ENCODE results near the gene LARP4B. TPM values are rescaled to one million over a fixed set of nuclear protein-coding genes. Genes with fewer than 3 reads are reported as not detected.

Gene LARP4B
- total and polyA plus RNA-seq, 2 experiments from 2014 or later, result 18.3 to 52.3 TPM

- TF ChIP-seq REST (IDR thresholded peaks at IDR 0.05; ENCODE audit: unreplicated experiment) (no peak), STAT1 (IDR thresholded peaks at IDR 0.05; ENCODE audit: unreplicated experiment) (no peak), ETS1 (IDR thresholded peaks at IDR 0.05) (no peak), CREB1 (CRISPR knock-in tag; IDR thresholded peaks at IDR 0.05; ENCODE audit: low read depth) (no peak)
These were observed 76.4 kb downstream of the LARP4B start (continued) for GRCh38 chr10:855079-855478.

GRCh38 chr10:853017-853416 is 78.5 kb downstream of the LARP4B start:
- peaks cover 89% of the 10 kb centered on the region for H3K79me2 ChIP-seq (replicated peaks; ENCODE audit: insufficient read depth)
- peaks cover 4% of the 10 kb centered on the region for H3K4me1 ChIP-seq (ENCODE audit: insufficient read depth)
- H3K27me3 ChIP-seq (ENCODE audit: insufficient read depth), result no peaks in the 10 kb centered on the region
- DNase-seq (ENCODE audit: low spot score), result no peak
- H3K27me3 Mint-ChIP-seq (ENCODE audit: insufficient read depth, low read depth, poor library complexity), result no peaks in the 10 kb centered on the region
- no peaks in the 10 kb centered on the region for H3K9me2 ChIP-seq (ENCODE audit: insufficient read depth)
- no peak overlapping the region for H3K4me2 ChIP-seq
- no peak overlapping the region for H3K4me3 ChIP-seq
- H3K4me3 Mint-ChIP-seq, result no peak overlapping the region
- no peak for TF ChIP-seq EZH2phosphoT487 (IDR thresholded peaks at IDR 0.05; ENCODE audit: unreplicated experiment)
- H2AFZ ChIP-seq, result no peak overlapping the region
- no peak overlapping the region for H3K27ac Mint-ChIP-seq
- peaks cover 17% of the 10 kb centered on the region for H3K4me1 Mint-ChIP-seq
- peaks cover 56% of the 10 kb centered on the region for H3K36me3 Mint-ChIP-seq (ENCODE audit: low read depth)
- H4K20me1 ChIP-seq (replicated peaks; ENCODE audit: insufficient read depth), result peaks cover 4% of the 10 kb centered on the region
- H3K36me3 ChIP-seq (ENCODE audit: insufficient read depth), result peaks cover 3% of the 10 kb centered on the region
- H3F3A ChIP-seq (replicated peaks; ENCODE audit: low read depth), result no peaks in the 10 kb centered on the region
- peaks cover 21% of the 10 kb centered on the region for H3K9me3 Mint-ChIP-seq
- ATAC-seq, result no peak
- no peak overlapping the region for H3K27ac ChIP-seq (ENCODE audit: low read depth)

GRCh38 chr10:852386-852785 is 79.1 kb downstream of the LARP4B start:
- H2AFZ ChIP-seq, result no peak overlapping the region
- H3K27ac ChIP-seq (ENCODE audit: low read depth), result no peak overlapping the region
- peaks cover 91% of the 10 kb centered on the region for H3K79me2 ChIP-seq (replicated peaks; ENCODE audit: insufficient read depth)
- H3K4me3 ChIP-seq, result no peak overlapping the region
- peaks cover 4% of the 10 kb centered on the region for H4K20me1 ChIP-seq (replicated peaks; ENCODE audit: insufficient read depth)
- no peaks in the 10 kb centered on the region for H3K27me3 ChIP-seq (ENCODE audit: insufficient read depth)
- peaks cover 4% of the 10 kb centered on the region for H3K4me1 ChIP-seq (ENCODE audit: insufficient read depth)
- peaks cover 4% of the 10 kb centered on the region for H3K27me3 Mint-ChIP-seq (ENCODE audit: insufficient read depth, low read depth, poor library complexity)
- peaks cover 12% of the 10 kb centered on the region for H3K4me1 Mint-ChIP-seq
- H3K27ac Mint-ChIP-seq, result no peak overlapping the region
- no peaks in the 10 kb centered on the region for H3K9me2 ChIP-seq (ENCODE audit: insufficient read depth)
- H3K4me2 ChIP-seq, result no peak overlapping the region
- no peak overlapping the region for H3K4me3 Mint-ChIP-seq
- peaks cover 3% of the 10 kb centered on the region for H3K36me3 ChIP-seq (ENCODE audit: insufficient read depth)
- H3K9me3 Mint-ChIP-seq, result peaks cover 21% of the 10 kb centered on the region
- no peaks in the 10 kb centered on the region for H3F3A ChIP-seq (replicated peaks; ENCODE audit: low read depth)
- H3K36me3 Mint-ChIP-seq (ENCODE audit: low read depth), result peaks cover 56% of the 10 kb centered on the region
- DNase-seq (ENCODE audit: low spot score), result no peak
- ATAC-seq, result no peak
- no peak for TF ChIP-seq ZNF462 (CRISPR knock-in tag; IDR thresholded peaks at IDR 0.05)
- TF ChIP-seq EZH2 (IDR thresholded peaks at IDR 0.05; ENCODE audit: low read depth, unreplicated experiment), result no peak
- no peak for TF ChIP-seq EZH2phosphoT487 (IDR thresholded peaks at IDR 0.05; ENCODE audit: unreplicated experiment)
- TF ChIP-seq ZNF331 (CRISPR knock-in tag; IDR thresholded peaks at IDR 0.05; ENCODE audit: low read depth), result no peak
- no peak for TF ChIP-seq STAT1 (IDR thresholded peaks at IDR 0.05; ENCODE audit: unreplicated experiment)
- no peak for TF ChIP-seq ZNF114 (CRISPR knock-in tag; IDR thresholded peaks at IDR 0.05)
- TF ChIP-seq JUNB (IDR thresholded peaks at IDR 0.05; ENCODE audit: unreplicated experiment), result no peak
- no peak for TF ChIP-seq CREB1 (CRISPR knock-in tag; IDR thresholded peaks at IDR 0.05; ENCODE audit: low read depth)
